Activated T-cell treated with anti-CD3 and anti-CD28 coated beads for 48 hours (primary cell): Measurements from ENCODE around the gene TMEM127.
"Not testable (repeated sequence)": the region's sequence is repeated elsewhere in the genome, so short reads cannot be mapped to it uniquely, and the experiment has no call there.

Source experiments
- DNase-seq: peaks from one replicate; pipeline ENCODE4 v3.0.0-alpha.2; 2020; ENCODE audit warnings: low read depth

The TMEM127 gene

GRCh38 chr2:96241227-96241626 lies 24.6 kb downstream of the TMEM127 start:
- DNase-seq, result no peak

DNA sequence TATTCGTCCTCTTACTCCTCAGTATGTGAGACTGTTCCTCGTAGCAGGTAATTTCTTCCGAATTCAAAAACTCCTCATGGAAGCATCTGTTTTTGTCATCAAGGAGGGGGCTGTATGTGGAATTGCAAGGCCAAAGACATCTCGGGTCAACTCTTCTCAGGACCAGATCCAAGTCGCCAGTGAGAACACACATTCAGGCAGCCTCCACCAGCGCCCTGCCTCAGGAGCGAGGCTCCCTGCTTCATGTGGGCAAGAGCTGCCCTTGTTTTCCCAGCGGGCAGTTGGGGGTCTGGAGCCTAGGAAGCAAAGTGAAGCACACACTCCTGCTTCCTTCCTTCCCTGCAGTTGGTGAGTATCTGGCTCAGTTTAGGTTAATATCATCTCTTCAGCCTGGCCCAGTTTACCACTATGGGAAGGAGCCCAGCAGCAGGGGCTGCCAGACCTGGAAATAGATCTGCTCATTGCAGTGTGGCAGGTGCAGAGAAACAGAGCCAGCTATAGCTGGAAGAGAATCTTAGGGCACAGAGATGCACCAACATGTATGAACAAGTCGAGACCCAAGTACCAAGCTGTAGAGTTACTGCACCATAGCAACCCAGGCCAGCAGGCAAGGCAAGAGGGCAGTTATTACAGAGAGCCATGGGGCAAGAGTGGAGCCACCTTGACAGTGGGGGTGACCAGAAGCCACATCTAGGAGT lies 25.3 kb downstream of the TMEM127 start:
- DNase-seq, result no peak

GRCh38 chr2:96239745-96240264 lies 26.0 kb downstream of the TMEM127 start:
- no peak for DNase-seq

DNA sequence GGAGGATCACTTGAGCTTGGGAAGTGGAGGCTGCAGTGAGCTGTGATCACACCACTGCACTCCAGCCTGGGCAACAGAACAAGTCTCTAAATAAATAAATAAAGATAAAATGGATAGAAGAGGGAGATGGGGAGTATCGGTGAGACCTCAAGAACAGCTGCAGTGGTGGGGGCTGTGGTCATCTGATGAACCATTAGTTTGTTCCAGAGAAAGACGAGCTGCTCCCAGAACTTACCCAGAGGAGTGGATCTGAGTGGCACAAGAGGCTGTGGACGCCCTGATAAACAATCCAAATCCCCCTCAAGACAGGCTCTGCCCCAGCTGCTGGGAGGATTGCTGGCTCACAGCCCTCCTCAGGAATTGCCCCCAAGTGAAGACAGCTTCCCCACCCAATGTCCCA lies 26.7 kb downstream of the TMEM127 start:
- DNase-seq, result no peak

GRCh38 chr2:96238266-96238665 lies 27.5 kb downstream of the TMEM127 start:
- no peak for DNase-seq

DNA sequence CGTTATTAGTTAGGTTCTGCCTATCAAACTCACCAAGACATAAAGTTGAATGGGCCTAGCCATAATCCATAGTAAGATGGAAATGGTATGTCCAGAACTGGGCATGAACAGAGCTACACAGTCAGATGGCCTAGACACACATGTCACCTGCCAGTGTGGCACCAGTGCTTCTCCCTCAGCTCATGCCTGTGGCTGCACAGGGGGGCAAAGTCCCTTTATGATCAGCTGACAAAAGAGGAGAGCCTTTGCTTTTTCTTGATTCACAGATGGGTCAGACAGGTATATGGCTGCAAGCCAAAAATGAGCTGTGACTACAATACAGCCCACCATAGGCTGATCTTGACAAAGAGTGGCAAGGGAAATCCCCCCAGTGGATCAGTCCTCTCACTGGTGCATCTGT lies 28.9 kb downstream of the TMEM127 start:
- DNase-seq, result no peak

DNA sequence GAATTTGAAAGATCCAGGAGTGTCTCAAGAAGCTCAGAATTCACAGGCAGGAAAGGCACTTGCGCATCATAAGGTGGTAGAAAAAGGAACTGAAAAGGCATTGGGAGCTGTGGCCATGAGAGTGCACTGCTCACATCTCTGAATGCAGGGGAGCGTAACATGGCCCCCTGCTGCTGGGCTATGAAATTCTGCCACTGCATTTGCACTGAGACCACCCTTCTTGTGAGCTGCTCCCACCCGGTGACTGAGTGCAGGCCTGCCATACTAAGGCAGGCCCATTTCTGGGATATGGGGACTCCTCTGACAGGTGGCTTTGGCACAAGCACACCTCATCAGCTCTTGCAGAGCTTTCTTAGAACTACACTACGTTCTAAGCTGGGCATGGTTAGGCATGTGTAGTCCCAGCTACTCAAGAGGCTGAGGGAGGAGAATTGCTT lies 31.9 kb downstream of the TMEM127 start:
- DNase-seq, result no peak

- DNase-seq, result no peak
Measured at GRCh38 chr2:96233436-96233835, 32.4 kb downstream of the TMEM127 start.

DNA sequence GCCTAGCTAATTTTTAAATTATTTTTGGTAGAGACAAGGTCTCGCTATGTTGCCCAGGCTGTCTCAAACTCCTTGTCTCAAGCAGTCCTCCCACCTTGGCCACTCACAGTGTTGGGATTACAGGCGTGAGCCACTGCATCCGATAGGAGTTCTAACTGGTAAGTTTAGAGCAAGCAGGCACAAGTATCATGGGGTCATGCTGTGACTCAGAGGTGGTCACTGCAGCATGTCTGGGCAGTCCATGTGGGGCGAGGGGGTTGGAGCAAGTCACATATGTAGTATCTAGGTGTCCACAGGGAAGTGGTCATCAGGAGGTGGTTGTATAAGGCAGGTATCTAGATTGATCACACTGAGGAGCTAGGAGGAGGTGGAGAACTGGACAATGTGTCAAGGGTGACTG lies 34.5 kb downstream of the TMEM127 start:
- DNase-seq, result no peak

GRCh38 chr2:96225016-96225533 lies 40.7 kb downstream of the TMEM127 start:
- no peak for DNase-seq

GRCh38 chr2:96221106-96221505 lies 44.7 kb downstream of the TMEM127 start:
- DNase-seq, result not testable (repeated sequence)

GRCh38 chr2:96219959-96220358 lies 45.8 kb downstream of the TMEM127 start:
- DNase-seq, result not testable (repeated sequence)

GRCh38 chr2:96218508-96219131 lies 47.2 kb downstream of the TMEM127 start:
- no peak for DNase-seq

GRCh38 chr2:96214554-96214953 lies 51.2 kb downstream of the TMEM127 start:
- DNase-seq, result no peak

- DNase-seq, result no peak
Measured at GRCh38 chr2:96213379-96213778, 52.4 kb downstream of the TMEM127 start.

DNA sequence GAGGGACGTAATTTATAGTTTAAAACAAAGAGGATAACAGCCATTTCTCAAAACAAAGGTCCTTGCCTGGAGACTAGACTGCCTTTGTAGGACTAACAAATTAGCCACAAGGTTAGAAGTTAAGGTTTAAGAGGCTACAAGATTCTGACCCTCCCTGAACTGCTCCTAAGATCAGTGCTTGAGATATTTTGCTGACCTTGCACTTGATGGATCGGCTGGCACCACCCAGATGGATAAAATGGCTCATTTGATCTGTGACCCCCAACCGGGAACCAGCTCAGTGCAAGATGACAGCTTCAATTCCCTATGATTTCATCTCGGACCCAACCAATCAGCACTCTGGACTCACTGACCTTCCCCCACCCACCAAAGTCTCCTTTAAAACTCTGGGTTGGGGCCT lies 53.5 kb downstream of the TMEM127 start:
- no peak for DNase-seq

GRCh38 chr2:96209729-96210085 lies 56.1 kb downstream of the TMEM127 start:
- DNase-seq, result no peak

DNA sequence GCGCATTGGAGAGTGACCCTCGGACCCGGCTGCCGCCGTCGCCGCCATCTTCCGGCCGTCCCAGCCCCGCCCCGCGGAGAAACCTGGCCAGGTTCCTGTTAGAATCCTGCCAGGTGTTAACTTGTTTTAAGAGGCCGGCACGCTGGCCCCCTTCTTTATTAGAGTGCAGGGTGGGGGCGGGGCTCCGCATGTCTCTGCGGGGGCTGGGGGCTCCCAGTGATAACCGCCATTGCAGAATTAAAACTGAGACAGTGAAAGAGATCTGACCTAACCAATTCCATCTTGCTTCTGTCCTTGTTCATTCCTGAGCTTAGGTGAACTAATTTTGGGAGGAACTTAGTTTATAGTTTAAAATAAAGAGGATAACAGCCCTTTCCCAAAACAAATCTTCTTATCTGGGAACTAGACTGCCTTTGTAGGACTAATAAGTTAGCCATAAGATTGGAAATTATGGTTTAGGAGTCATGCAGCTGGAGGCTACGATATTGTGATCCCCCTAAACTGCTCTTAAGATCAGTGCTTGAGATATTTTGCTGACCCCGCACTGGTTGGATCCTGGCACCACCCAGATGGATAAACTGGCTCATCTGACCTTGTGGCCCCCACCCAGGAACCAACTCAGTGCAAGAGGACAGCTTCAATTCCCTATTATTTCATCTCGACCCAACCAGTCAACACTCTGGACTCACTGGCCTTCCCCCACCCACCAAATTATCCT lies 56.6 kb downstream of the TMEM127 start:
- DNase-seq, result no peak

DNA sequence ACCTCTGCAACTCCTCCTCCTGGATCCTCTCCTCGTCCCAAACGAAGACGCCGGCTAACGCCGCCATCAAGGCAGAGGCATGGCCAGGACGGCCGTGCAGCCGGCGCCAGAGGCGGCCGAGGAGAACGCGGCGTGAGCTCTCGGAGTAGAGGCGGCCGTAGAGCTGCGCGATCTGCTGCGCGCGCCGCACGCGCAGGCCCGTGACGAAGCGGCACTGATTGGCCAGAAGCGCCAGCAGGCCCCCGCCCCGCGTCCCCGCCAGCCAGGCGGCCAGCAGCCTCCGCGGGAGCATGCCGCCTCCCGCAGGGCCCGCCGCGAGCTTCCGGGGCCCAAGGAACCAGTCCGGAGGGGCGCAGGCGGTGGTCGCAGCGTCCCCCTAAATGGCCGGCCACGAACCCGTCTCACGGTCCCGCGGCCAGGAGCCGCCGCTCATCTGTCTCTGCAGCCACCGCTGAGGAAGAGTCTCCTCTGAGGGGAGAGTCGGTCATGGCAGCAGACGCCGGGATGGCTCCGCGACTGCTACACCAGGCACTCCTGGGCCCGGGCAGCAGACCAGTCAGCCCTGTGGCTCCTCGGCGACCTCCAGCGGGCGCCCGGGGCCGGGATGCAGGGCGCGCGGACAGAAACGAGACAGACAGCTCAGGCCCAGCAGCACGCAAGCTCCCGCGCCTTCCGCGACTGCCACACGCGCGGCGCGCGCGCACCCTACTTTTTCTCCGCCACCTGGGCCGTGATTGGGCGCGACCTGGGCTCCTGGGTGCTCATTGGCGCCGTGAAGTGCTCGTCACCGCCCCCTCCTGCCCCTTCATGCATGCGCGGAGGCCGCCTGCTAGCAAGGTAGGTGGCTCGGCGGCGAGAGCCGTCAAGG lies 57.4 kb downstream of the TMEM127 start, which contains the start of gene STARD7:
Gene STARD7 (minus strand): TSS at position 685 of the 868 bp plus-strand sequence. CDS start 393 bp downstream, at position 292.
- DNase-seq, result peak; percentile 98

DNA sequence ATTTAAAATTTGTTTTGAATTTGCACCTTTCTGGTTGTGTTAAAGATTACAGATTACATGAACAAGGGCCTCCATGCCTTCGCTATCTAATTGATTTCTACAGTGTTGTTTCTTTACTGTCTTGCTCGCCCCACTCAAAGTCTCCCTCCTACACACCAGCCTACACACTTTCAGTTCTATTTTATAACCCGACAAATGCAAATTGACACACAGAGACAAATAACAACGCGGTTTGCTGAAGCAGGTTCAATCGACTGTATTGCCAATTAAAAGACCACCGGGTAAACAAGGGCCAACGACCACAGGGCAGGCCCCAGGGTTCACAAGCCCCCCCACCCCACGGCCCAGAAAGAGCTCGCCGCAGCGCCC lies 58.0 kb downstream of the TMEM127 start:
- DNase-seq, result no peak

GRCh38 chr2:96207073-96207773 lies 58.6 kb downstream of the TMEM127 start:
- no peak for DNase-seq
